K562 (cell line): ENCODE results near the gene RTCA. TPM values are rescaled to one million over a fixed set of nuclear protein-coding genes. Genes with fewer than 3 reads are reported as not detected.

Experiments
- ATAC-seq: fragments of 200-7000 bp; cut with Tn5 transposase; 3 replicates; pipeline ENCODE4 v1.9.1; 2020; ENCODE audit warnings: moderate library complexity
- Bru-seq: library from RNA; stranded (reverse); fragments of 400-500 nt; gene quantifications from one replicate; lab custom pipeline; 2021; lab: Mats Ljungman, UMichigan
- BruChase-seq, 2 experiments: library from RNA; stranded (reverse); fragments of 400-500 nt; gene quantifications; one replicate each; lab custom pipeline; 2021; lab: Mats Ljungman, UMichigan
- BruUV-seq: library from RNA; stranded (reverse); fragments of 400-500 nt; replicated peaks from 2 replicates; lab custom pipeline; 2021; lab: Mats Ljungman, UMichigan
- CTCF ChIA-PET: fragments of 300-600 bp; formaldehyde crosslinking; extraction: SDS; loops from one replicate; lab custom pipeline; 2021; ENCODE audit warnings: low intra/inter-chr PET ratio; lab: Yijun Ruan, JAX
- POLR2A ChIA-PET: fragments of 300-600, 350-650 bp; sonication (Branson Sonifier 250); formaldehyde crosslinking; extraction: SDS; loops from one replicate; lab custom pipeline; 2021; ENCODE audit warnings: antibody characterized with exemption, inconsistent platforms; lab: Yijun Ruan, JAX
- DNase-seq, 4 experiments: peaks; one replicate each; pipeline versions ENCODE4 v3.0.0 to v3.0.0-alpha.2; 2011 to 2018; ENCODE audit warnings: low spot score in 3 of 4, mixed read lengths in 3 of 4; ENCODE audit errors: extremely low read depth in 1 of 4
- FAIRE-seq: peaks from 2 replicates; lab custom pipeline; 2011; peaks lifted over from hg19 to GRCh38; lab: Jason Lieb, UNC
- H2AFZ ChIP-seq: 2 replicates; pipeline ENCODE4 v1.6.0; 2011; ENCODE audit warnings: low read depth, low read length, control low read depth, inconsistent platforms
- H3K27ac ChIP-seq: fragments of 200-600 bp; 3 replicates; pipeline ENCODE4 v1.8.0; 2011; ENCODE audit warnings: low read depth, mild to moderate bottlenecking, control low read depth, inconsistent platforms, low read length, moderate library complexity, mixed read lengths; ENCODE audit errors: extremely low read depth
- H3K27me3 ChIP-seq, 2 experiments: fragments of 300-600 bp in 1 of 2; 2 replicates in 1 of 2; 3 replicates in 1 of 2; pipeline versions ENCODE4 v1.6.0 to v1.8.0; 2011; ENCODE audit warnings: inconsistent platforms in 2 of 2, low read length in 2 of 2, mild to moderate bottlenecking in 1 of 2, mixed read lengths in 1 of 2, moderate library complexity in 1 of 2; ENCODE audit not compliant: control insufficient read depth in 2 of 2, insufficient read depth in 2 of 2
- H3K36me3 ChIP-seq: fragments of 300-600 bp; 3 replicates; pipeline ENCODE4 v1.8.0; 2011; ENCODE audit warnings: mild to moderate bottlenecking, low read length, inconsistent platforms; ENCODE audit not compliant: control insufficient read depth, insufficient read depth
- H3K4me1 ChIP-seq, 2 experiments: fragments of 200-600 bp in 1 of 2; replicated peaks in 1 of 2; 2 replicates in 1 of 2; 3 replicates in 1 of 2; pipeline versions ENCODE4 v1.5.1 to v1.8.0; 2011; ENCODE audit warnings: inconsistent platforms in 2 of 2, low read length in 2 of 2, mild to moderate bottlenecking in 1 of 2, mixed read lengths in 1 of 2, moderate library complexity in 1 of 2; ENCODE audit not compliant: control insufficient read depth in 2 of 2, insufficient read depth in 2 of 2
- H3K4me2 ChIP-seq: 2 replicates; pipeline ENCODE4 v1.6.1; 2011; ENCODE audit warnings: low read length, control low read depth, inconsistent platforms, mixed read lengths; ENCODE audit not compliant: insufficient read depth
- H3K4me3 ChIP-seq: fragments of 200-600 bp; sonication (generic), shearing (Covaris generic); 2 replicates; pipeline ENCODE4 v1.5.1; 2016; ENCODE audit warnings: control low read depth, inconsistent platforms
- H3K79me2 ChIP-seq: fragments of 200-600 bp; 3 replicates; pipeline ENCODE4 v1.8.0; 2011; ENCODE audit warnings: low read length, inconsistent platforms; ENCODE audit not compliant: control insufficient read depth, insufficient read depth
- H3K9ac ChIP-seq, 2 experiments: 2 replicates each; pipeline versions ENCODE4 v1.6.0 to v1.6.1; 2011; ENCODE audit warnings: low read depth in 2 of 2, low read length in 2 of 2, control low read depth in 1 of 2, inconsistent platforms in 1 of 2, mild to moderate bottlenecking in 1 of 2, mixed read lengths in 1 of 2; ENCODE audit not compliant: insufficient read depth in 1 of 2
- H3K9me1 ChIP-seq: one replicate; pipeline ENCODE4 v1.6.0; 2011; ENCODE audit warnings: inconsistent platforms, mild to moderate bottlenecking, low read length, moderate library complexity; ENCODE audit not compliant: control insufficient read depth, insufficient read depth
- H3K9me3 ChIP-seq: replicated peaks from 2 replicates; pipeline ENCODE4 v1.5.1; 2011; ENCODE audit warnings: low read depth, low read length, inconsistent platforms; ENCODE audit not compliant: control insufficient read depth, insufficient read depth
- H4K20me1 ChIP-seq: replicated peaks from 2 replicates; pipeline ENCODE4 v1.6.1; 2011; ENCODE audit warnings: low read length, inconsistent platforms, mixed read lengths; ENCODE audit not compliant: control insufficient read depth, insufficient read depth
- FOXJ2 ChIP-seq: fragments of 200-800 bp; sonication (Bioruptor generic); IDR thresholded peaks from 2 replicates; pipeline ENCODE4 v1.6.1; 2016; ENCODE audit warnings: missing genetic modification characterization, missing compliant biosample characterization
- KAT7 ChIP-seq: sonication (generic); formaldehyde crosslinking; IDR thresholded peaks from 2 replicates; pipeline ENCODE4 v1.8.0; 2022; ENCODE audit warnings: missing genetic modification reagents, mild to moderate bottlenecking, borderline replicate concordance
- MCM2 ChIP-seq: fragments of 450-650 bp; IDR thresholded peaks from 2 replicates; pipeline ENCODE4 v1.6.1; 2017; ENCODE audit warnings: low read depth, mild to moderate bottlenecking
- NFATC3 ChIP-seq: fragments of 450-650 bp; IDR thresholded peaks from 2 replicates; pipeline ENCODE4 v1.6.1; 2017; ENCODE audit warnings: mild to moderate bottlenecking
- NFE2 ChIP-seq: IDR thresholded peaks from 2 replicates; pipeline ENCODE4 v1.6.1; 2014; ENCODE audit warnings: antibody characterized with exemption, low read depth
- NR2C1 ChIP-seq, 2 experiments: fragments of 450-650 bp; IDR thresholded peaks; 2 replicates each; pipeline ENCODE4 v1.6.1; 2017; ENCODE audit warnings: mild to moderate bottlenecking in 2 of 2, antibody characterized with exemption in 1 of 2, inconsistent platforms in 1 of 2, missing compliant biosample characterization in 1 of 2, missing genetic modification characterization in 1 of 2
- PML ChIP-seq: IDR thresholded peaks from 2 replicates; pipeline ENCODE4 v1.6.1; 2012; ENCODE audit warnings: low read length, inconsistent platforms
- POU5F1 ChIP-seq: fragments of 150-350 bp; IDR thresholded peaks from 2 replicates; pipeline ENCODE4 v1.6.1; 2014; ENCODE audit warnings: borderline replicate concordance, low read length, low read depth, mild to moderate bottlenecking; ENCODE audit not compliant: partially characterized antibody
- RHOXF2B ChIP-seq: fragments of 250-450 bp; sonication (Bioruptor Pico); conservative IDR thresholded peaks from 2 replicates; pipeline ENCODE4 v1.5.1; 2021
- WGBS: fragments of 100-300 bp; shearing (Covaris generic); methylation state at CpG from one replicate; pipeline ENCODE4 v1.1.6; 2016; ENCODE audit warnings: low coverage, mixed read lengths; ENCODE audit not compliant: insufficient coverage; ENCODE audit errors: missing lambda C conversion rate; 5-methylcytosine and 5-hydroxymethylcytosine counted together
- in situ Hi-C: fragments of 300-500 bp; cut with MboI; formaldehyde crosslinking; loops from 4 replicates; pipeline ENCODE4 v1.15.0; 2018; ENCODE audit warnings: inconsistent platforms, mixed read lengths
- intact Hi-C: fragments of 100-400 bp; cut with micrococcal nuclease; formaldehyde crosslinking; loops from 2 replicates; pipeline ENCODE4 v1.14.2; 2022
- long read RNA-seq, 3 experiments: library from polyadenylated mRNA in 2 of 3; library from RNA in 1 of 3; unstranded in 2 of 3; stranded (forward) in 1 of 3; transcript quantifications; one replicate each; pipeline ENCODE4 v2.0.0, GENCODE V29; 2019 to 2022
- polyA minus RNA-seq, 3 experiments: library from RNA; depleted of rRNA, polyadenylated mRNA; stranded (reverse); fragments of >200 nt; gene quantifications; 2 replicates each; pipeline ENCODE4 v1.2.3, GENCODE V29; 2011
- polyA plus RNA-seq, 8 experiments: library from polyadenylated mRNA; depleted of rRNA in 4 of 8; stranded (reverse) in 5 of 8; unstranded in 3 of 8; fragments of >200 nt; fragmentation: Nextera tagmentation in 2 of 8; fragmentation: Illumina TruSeq in 1 of 8; extraction: Ambion mirVana in 2 of 8; extraction: Trizol in 1 of 8; gene quantifications; 2 replicates each; pipeline versions ENCODE4 v1.2.1 to v1.2.3, GENCODE V29; 2011 to 2014; ENCODE audit warnings: inconsistent platforms in 1 of 8, missing spikeins in 1 of 8
- total RNA-seq, 7 experiments: library from RNA; depleted of rRNA in 6 of 7; stranded (reverse); fragments of >200 nt in 6 of 7; fragmentation: Illumina TruSeq in 2 of 7; extraction: Trizol in 2 of 7; gene quantifications; 2 replicates each; pipeline versions ENCODE4 v1.2.1 to v1.2.3, GENCODE V29; 2011 to 2021; ENCODE audit warnings: low replicate concordance in 1 of 7
- TF ChIP-seq, protein P1 (sequence below): sonication (generic); formaldehyde crosslinking; IDR thresholded peaks from 2 replicates; pipeline ENCODE4 v1.8.0; 2022; ENCODE audit warnings: mild to moderate bottlenecking, missing genetic modification reagents

RTCA gene
- total RNA-seq (2011; cell fraction: chromatin; rRNA removed; ENCODE audit: low replicate concordance), result 46.7 and 59.6 TPM in 2 replicates
- total RNA-seq (2011; cell fraction: nucleolus; rRNA removed), result 40.4 and 45.0 TPM in 2 replicates
- total RNA-seq (2011; cell fraction: nucleoplasm; rRNA removed), result 42.6 and 56.6 TPM in 2 replicates
- 45.8 and 47.8 TPM in 2 replicates for total RNA-seq (2014; rRNA removed)
- total RNA-seq (2014; rRNA removed; fragmentation: Illumina TruSeq; extraction: Trizol), result 40.6 and 48.1 TPM in 2 replicates
- 38.5 and 43.3 TPM in 2 replicates for total RNA-seq (2015; rRNA removed; fragmentation: Illumina TruSeq; extraction: Trizol)
- total RNA-seq (2021), result 43.2 and 44.3 TPM in 2 replicates
- polyA plus RNA-seq (2011; rRNA removed), result 46.6 and 57.2 TPM in 2 replicates
- 15.5 and 28.2 TPM in 2 replicates for polyA plus RNA-seq (2011; cell fraction: cytosol; rRNA removed)
- 27.5 and 31.1 TPM in 2 replicates for polyA plus RNA-seq (2011; cell fraction: nucleus; rRNA removed)
- 43.2 and 65.0 TPM in 2 replicates for polyA plus RNA-seq (2012)
- polyA plus RNA-seq (2014; fragmentation: Illumina TruSeq; extraction: Trizol), result 33.2 and 37.5 TPM in 2 replicates
- 10 to 100 TPM; 11.6 to 13.1 TPM for polyA plus RNA-seq (2014; fragmentation: Nextera tagmentation; extraction: Ambion mirVana)
- polyA plus RNA-seq (2014; rRNA removed), result 46.3 and 51.4 TPM in 2 replicates
- 46.3 and 59.5 TPM in 2 replicates for polyA minus RNA-seq (2011; rRNA and poly(A)+ RNA removed)
- 18.6 and 19.3 TPM in 2 replicates for polyA minus RNA-seq (2011; cell fraction: cytosol; rRNA and poly(A)+ RNA removed)
- 37.7 and 58.6 TPM in 2 replicates for polyA minus RNA-seq (2011; cell fraction: nucleus; rRNA and poly(A)+ RNA removed)
- Bru-seq, nascent RNA, result percentile 92 among the genes with signal in this experiment
- percentile 95 among the genes with signal in this experiment for BruChase-seq, experiment 1, labeled RNA remaining after a 2-hour chase
- BruChase-seq, experiment 2, labeled RNA remaining after a 6-hour chase, result percentile 94 among the genes with signal in this experiment
- long read RNA-seq, experiment 1, transcript RTCA-203 (11 exons, 2,535 nt), result major isoform, 74 of 124 reads
- long read RNA-seq, experiment 1, transcript RTCA-201 (12 exons, 1,534 nt), result minor isoform, 10 of 124 reads
- long read RNA-seq, experiment 1, partial matches to known transcripts, result 13 of 124 reads
- long read RNA-seq, experiment 1, other reads (novel, unspliced or antisense), result 27 of 124 reads
- long read RNA-seq, experiment 2, transcript RTCA-203 (11 exons, 2,535 nt), result major isoform, 22 of 66 reads
- long read RNA-seq, experiment 2, partial matches to known transcripts, result 25 of 66 reads
- long read RNA-seq, experiment 2, other reads (novel, unspliced or antisense), result 17 of 66 reads
- long read RNA-seq, experiment 3, transcript RTCA-203 (11 exons, 2,535 nt), result major isoform, 74 of 89 reads
- long read RNA-seq, experiment 3, transcript RTCA-201 (12 exons, 1,534 nt), result minor isoform, 9 of 89 reads
- long read RNA-seq, experiment 3, partial matches to known transcripts, result 3 of 89 reads
- long read RNA-seq, experiment 3, other reads (novel, unspliced or antisense), result 3 of 89 reads

DNA sequence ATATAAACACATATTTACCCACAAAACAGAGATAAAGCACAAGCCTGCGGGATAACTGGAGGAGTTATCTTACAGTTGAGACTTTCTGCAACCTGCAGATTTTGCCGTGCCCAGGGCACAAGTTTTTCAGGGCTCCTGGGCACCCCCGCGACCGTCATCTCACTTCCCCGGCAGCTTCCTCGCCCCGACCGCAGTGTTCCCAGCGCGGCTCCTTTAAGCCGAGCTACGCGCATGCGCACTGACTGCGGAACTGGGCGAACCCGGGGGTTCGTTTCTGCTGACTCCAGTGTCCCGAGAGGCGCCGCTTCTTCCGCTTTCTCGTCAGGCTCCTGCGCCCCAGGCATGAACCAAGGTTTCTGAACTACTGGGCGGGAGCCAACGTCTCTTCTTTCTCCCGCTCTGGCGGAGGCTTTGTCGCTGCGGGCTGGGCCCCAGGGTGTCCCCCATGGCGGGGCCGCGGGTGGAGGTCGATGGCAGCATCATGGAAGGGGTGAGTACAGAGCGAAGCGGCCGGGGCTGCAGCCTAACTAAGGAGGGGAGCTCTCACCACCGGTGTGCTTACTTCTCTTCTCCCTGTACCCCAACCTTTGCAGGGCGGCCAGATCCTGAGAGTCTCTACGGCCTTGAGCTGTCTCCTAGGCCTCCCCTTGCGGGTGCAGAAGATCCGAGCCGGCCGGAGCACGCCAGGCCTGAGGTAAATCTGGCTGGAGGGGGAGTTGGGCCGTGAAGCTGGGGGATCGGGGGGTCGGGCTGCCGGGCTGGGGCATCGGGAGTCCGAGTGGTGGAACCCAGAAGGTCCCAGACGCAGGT is at the start of gene RTCA:
Gene RTCA, plus strand, starts transcription at position 286 of the 810 bp plus-strand sequence. Its CDS starts 160 bp downstream, at position 446.
- Histone ChIP-seq H3K4me1 (peaks cover 4 to 6% of the 10 kb centered on the region in 2 experiments; a peak in 3 of 5 replicates), H3K9me3 (peaks cover 11% of the 10 kb centered on the region), H3K4me3 (peak within 1 kb of the TSS; percentile 88), H3K27ac (peak within 1 kb of the TSS; percentile 87), H3K9me1 (no peaks in the 10 kb centered on the region), H3K79me2 (peaks cover 48% of the 10 kb centered on the region), H3K4me2 (peak within 1 kb of the TSS; percentile 92), H3K36me3 (peaks cover 48% of the 10 kb centered on the region), H2AFZ (peak within 1 kb of the TSS; percentile 92), H3K9ac (peak within 1 kb of the TSS; percentile 89 to 90), H4K20me1 (no peaks in the 10 kb centered on the region), H3K27me3 (no peaks in the 10 kb centered on the region; a peak in 1 of 5 replicates)
- ATAC-seq, result peak; percentile 98
- BruUV-seq, result no TSS peak
- WGBS, result under 1% methylated on average over 36 of the region's 53 CpGs
- intact Hi-C loops (loop anchor here (2.0 to 10.0 kb wide), 4 partner anchors 15 to 221 kb away; partner anchors contain the start of genes CDC14A, SASS6 and TRMT13), in situ Hi-C loops (no loop called here)
- ChIA-PET POLR2A (interaction anchor here (0.5 to 3.1 kb wide), 17 partner anchors 9 to 760 kb away, joined by 3 to 17 read pairs (median 3); partner anchors contain the start of genes CDC14A, DBT, DPH5 and SASS6), CTCF (no interaction called here)
- no peak for FAIRE-seq
- DNase-seq, result peak; percentile 94 to 98 (median 96)
- TF ChIP-seq RHOXF2B (no peak), NR2C1 (IDR thresholded peaks at IDR 0.05) (no peak), NR2C1 (tag; IDR thresholded peaks at IDR 0.05) (no peak), POU5F1 (peak; percentile 26), PML (peak; percentile 49; the same call in 1 of the 2 replicates), MCM2 (no peak), FOXJ2 (tag) (0 out of 2 replicates have a peak, but pooled peaks have one; percentile 10), KAT7 (peak; percentile 83; the same call in 1 of the 2 replicates), NFATC3 (no peak), NFE2 (peak; percentile 67)
- TF ChIP-seq, protein P1, sequence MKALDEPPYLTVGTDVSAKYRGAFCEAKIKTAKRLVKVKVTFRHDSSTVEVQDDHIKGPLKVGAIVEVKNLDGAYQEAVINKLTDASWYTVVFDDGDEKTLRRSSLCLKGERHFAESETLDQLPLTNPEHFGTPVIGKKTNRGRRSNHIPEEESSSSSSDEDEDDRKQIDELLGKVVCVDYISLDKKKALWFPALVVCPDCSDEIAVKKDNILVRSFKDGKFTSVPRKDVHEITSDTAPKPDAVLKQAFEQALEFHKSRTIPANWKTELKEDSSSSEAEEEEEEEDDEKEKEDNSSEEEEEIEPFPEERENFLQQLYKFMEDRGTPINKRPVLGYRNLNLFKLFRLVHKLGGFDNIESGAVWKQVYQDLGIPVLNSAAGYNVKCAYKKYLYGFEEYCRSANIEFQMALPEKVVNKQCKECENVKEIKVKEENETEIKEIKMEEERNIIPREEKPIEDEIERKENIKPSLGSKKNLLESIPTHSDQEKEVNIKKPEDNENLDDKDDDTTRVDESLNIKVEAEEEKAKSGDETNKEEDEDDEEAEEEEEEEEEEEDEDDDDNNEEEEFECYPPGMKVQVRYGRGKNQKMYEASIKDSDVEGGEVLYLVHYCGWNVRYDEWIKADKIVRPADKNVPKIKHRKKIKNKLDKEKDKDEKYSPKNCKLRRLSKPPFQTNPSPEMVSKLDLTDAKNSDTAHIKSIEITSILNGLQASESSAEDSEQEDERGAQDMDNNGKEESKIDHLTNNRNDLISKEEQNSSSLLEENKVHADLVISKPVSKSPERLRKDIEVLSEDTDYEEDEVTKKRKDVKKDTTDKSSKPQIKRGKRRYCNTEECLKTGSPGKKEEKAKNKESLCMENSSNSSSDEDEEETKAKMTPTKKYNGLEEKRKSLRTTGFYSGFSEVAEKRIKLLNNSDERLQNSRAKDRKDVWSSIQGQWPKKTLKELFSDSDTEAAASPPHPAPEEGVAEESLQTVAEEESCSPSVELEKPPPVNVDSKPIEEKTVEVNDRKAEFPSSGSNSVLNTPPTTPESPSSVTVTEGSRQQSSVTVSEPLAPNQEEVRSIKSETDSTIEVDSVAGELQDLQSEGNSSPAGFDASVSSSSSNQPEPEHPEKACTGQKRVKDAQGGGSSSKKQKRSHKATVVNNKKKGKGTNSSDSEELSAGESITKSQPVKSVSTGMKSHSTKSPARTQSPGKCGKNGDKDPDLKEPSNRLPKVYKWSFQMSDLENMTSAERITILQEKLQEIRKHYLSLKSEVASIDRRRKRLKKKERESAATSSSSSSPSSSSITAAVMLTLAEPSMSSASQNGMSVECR (CRISPR knock-in tag), result peak; percentile 61; the same call in 1 of the 2 replicates
